ENCODE data around the gene F10. TPM values are rescaled to one million over a fixed set of nuclear protein-coding genes. Genes with fewer than 3 reads are reported as not detected.

Gene F10
- total and polyA plus RNA-seq, 2 of the 13 experiments (the other 11 are each of a cell fraction or from before 2014, with no cell fraction given): 58.4 to 237 TPM

DNA sequence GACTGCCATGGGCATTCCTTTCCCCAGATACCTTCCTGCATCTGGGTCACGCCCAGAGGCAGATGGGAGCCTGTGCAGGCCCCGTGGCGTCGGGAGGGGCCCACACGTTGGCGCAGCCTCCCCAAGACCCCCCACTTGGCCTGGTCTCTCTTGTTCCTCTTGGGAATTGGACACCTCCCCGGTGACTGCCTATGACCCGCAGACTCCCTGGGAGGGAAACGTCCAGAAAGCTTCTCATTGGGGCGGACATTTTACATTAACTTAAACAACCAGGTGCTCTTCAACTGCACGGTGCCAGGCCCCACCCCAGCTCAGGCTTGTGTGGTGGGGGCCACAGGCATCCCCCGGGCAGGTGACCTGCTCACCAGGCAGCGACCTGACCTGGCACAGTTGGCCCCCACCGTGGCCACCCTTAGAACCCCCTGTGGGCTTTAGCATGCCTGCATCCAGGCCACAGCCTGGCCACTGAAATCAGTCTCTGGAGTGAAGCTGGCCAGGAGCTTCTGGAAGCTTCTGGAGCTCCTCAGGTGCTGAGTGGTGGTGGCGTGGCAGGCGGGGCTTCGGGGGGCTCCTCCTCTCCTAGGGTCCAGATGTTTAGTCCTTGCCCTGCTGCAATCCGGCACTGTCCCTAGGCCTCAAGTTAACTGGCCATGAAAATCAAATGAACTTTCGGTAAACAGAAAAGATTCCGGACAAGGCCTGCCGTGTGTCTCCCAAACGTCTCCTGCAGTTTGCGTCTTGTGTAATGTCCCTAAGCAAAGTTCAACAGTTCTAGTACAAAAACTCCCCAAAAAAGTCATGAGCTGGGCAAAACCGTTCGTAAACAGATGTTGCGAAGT is 27.3 kb downstream of the F10 start (continued):
- TF ChIP-seq ZBTB25 (CRISPR knock-in tag; IDR thresholded peaks at IDR 0.05) (no peak; the same call in 1 of the 2 replicates), ZNF101 (CRISPR knock-in tag; IDR thresholded peaks at IDR 0.05; ENCODE audit: borderline replicate concordance, low read depth) (no peak), ZNF142 (CRISPR knock-in tag; IDR thresholded peaks at IDR 0.05) (no peak), JUNB (CRISPR knock-in tag; IDR thresholded peaks at IDR 0.05; ENCODE audit: borderline replicate concordance) (no peak), ZNF337 (CRISPR knock-in tag; IDR thresholded peaks at IDR 0.05; ENCODE audit: borderline replicate concordance, low read depth) (no peak), KDM2A (CRISPR knock-in tag; IDR thresholded peaks at IDR 0.05; ENCODE audit: borderline replicate concordance, low read depth) (no peak; the same call in 1 of the 2 replicates), ZNF430 (CRISPR knock-in tag; IDR thresholded peaks at IDR 0.05) (0 out of 2 replicates have a peak, but pooled peaks have one; percentile 53), BORCS8-MEF2B (CRISPR knock-in tag; IDR thresholded peaks at IDR 0.05) (peak; percentile 74; the same call in 1 of the 2 replicates), ARID2 (CRISPR knock-in tag; IDR thresholded peaks at IDR 0.05; ENCODE audit: borderline replicate concordance) (no peak), CBX2 (IDR thresholded peaks at IDR 0.05; ENCODE audit: low read depth, low read length) (no peak), CBX2 (CRISPR knock-in tag; IDR thresholded peaks at IDR 0.05; ENCODE audit: low read depth) (no peak), GABPA (IDR thresholded peaks at IDR 0.05; ENCODE audit: low read depth, low read length) (no peak), GABPA (CRISPR knock-in tag; IDR thresholded peaks at IDR 0.05; ENCODE audit: low read depth) (no peak), NR1H2 (CRISPR knock-in tag; IDR thresholded peaks at IDR 0.05; ENCODE audit: borderline replicate concordance, low read depth) (no peak), NCOR1 (IDR thresholded peaks at IDR 0.05; ENCODE audit: borderline replicate concordance, low read length) (peak; percentile 56; the same call in 1 of the 2 replicates), ZNF331 (CRISPR knock-in tag; IDR thresholded peaks at IDR 0.05) (peak; percentile 42; the same call in 1 of the 2 replicates)
- TF ChIP-seq, protein P1, sequence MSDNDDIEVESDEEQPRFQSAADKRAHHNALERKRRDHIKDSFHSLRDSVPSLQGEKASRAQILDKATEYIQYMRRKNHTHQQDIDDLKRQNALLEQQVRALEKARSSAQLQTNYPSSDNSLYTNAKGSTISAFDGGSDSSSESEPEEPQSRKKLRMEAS (IDR thresholded peaks at IDR 0.05): no peak
- TF ChIP-seq, protein P2, sequence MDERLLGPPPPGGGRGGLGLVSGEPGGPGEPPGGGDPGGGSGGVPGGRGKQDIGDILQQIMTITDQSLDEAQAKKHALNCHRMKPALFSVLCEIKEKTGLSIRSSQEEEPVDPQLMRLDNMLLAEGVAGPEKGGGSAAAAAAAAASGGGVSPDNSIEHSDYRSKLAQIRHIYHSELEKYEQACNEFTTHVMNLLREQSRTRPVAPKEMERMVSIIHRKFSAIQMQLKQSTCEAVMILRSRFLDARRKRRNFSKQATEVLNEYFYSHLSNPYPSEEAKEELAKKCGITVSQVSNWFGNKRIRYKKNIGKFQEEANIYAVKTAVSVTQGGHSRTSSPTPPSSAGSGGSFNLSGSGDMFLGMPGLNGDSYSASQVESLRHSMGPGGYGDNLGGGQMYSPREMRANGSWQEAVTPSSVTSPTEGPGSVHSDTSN (CRISPR knock-in tag; IDR thresholded peaks at IDR 0.05): no peak
